Muscle layer of colon (tissue), 2 donors: ENCODE measurements around the gene ATG9A.

Source experiments
- H3K27ac ChIP-seq: one replicate; pipeline ENCODE4 v1.7.0; 2013; ENCODE audit warnings: low read depth, mild to moderate bottlenecking, low read length, moderate library complexity
- H3K27me3 ChIP-seq, 2 donors: one replicate each; pipeline ENCODE4 v1.7.0; 2013; ENCODE audit warnings: low read length in 2 of 2, mild to moderate bottlenecking in 2 of 2; ENCODE audit not compliant: insufficient read depth in 2 of 2, control insufficient read depth in 1 of 2
- H3K36me3 ChIP-seq: one replicate; pipeline ENCODE4 v1.7.0; 2013; ENCODE audit warnings: mild to moderate bottlenecking, low read length; ENCODE audit not compliant: insufficient read depth
- H3K4me1 ChIP-seq: one replicate; pipeline ENCODE4 v1.7.0; 2013; ENCODE audit warnings: mild to moderate bottlenecking, low read length; ENCODE audit not compliant: insufficient read depth
- H3K4me3 ChIP-seq, 2 donors: one replicate each; pipeline ENCODE4 v1.7.0; 2013; ENCODE audit warnings: low read length in 2 of 2, low read depth in 1 of 2, mild to moderate bottlenecking in 1 of 2, moderate library complexity in 1 of 2
- H3K9ac ChIP-seq: one replicate; pipeline ENCODE4 v1.7.0; 2013; ENCODE audit warnings: low read length
- H3K9me3 ChIP-seq: one replicate; pipeline ENCODE4 v1.7.0; 2013; ENCODE audit warnings: mild to moderate bottlenecking, low read length
- donor health status: abdominal sarcoma.
- donor health status: Adenocarcinoma of cecum.

Gene ATG9A, protein sequence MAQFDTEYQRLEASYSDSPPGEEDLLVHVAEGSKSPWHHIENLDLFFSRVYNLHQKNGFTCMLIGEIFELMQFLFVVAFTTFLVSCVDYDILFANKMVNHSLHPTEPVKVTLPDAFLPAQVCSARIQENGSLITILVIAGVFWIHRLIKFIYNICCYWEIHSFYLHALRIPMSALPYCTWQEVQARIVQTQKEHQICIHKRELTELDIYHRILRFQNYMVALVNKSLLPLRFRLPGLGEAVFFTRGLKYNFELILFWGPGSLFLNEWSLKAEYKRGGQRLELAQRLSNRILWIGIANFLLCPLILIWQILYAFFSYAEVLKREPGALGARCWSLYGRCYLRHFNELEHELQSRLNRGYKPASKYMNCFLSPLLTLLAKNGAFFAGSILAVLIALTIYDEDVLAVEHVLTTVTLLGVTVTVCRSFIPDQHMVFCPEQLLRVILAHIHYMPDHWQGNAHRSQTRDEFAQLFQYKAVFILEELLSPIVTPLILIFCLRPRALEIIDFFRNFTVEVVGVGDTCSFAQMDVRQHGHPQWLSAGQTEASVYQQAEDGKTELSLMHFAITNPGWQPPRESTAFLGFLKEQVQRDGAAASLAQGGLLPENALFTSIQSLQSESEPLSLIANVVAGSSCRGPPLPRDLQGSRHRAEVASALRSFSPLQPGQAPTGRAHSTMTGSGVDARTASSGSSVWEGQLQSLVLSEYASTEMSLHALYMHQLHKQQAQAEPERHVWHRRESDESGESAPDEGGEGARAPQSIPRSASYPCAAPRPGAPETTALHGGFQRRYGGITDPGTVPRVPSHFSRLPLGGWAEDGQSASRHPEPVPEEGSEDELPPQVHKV

DNA sequence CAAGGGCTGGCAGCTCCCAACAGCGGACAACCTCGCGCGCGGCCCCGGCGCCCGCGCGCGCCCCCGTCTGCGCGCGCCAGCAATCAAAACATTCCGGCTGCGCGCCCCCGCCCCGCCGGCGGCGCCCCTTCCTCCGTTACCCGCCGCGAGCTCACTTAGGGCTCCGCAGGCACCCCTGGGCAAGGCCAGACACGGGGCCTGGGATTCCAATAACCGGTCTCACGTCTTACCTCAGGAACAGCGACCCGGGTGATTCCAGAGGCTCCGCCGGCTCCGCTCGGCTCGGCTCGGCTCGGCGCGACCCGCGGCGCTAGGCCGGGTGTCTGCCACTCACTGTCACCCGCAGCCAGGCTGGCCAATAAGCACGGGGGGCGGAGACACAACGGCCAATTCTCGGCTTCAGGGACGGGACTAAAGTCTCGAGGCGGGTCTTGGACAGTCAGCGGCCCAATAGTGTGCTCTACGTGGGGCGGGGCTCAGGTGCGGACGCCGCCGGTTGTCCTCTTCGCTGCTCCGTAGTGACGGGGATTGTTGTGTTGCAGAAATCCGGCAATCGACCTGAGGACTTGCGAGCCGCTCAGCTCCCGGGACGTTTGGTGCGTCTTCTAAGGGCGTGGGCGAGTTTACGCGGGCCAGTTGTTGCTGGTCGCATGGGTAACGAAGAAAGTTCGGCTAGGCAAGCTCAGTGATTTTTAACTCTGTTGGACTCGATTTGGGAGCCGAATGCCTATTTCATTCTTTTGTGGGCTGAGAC is at the start of gene ATG9A, which contains the start of gene ANKZF1:
Gene ATG9A, minus strand, starts transcription at position 332 of the 754 bp plus-strand sequence. CDS start 1,612 bp downstream, outside the sequence.
Gene ANKZF1, plus strand, starts transcription at position 502 of the 754 bp plus-strand sequence. CDS start 452 bp downstream, outside the sequence.
- H3K9ac ChIP-seq: peak within 1 kb of the TSS; percentile 88
- no peaks in the 10 kb centered on the region for H3K9me3 ChIP-seq
- H3K4me1 ChIP-seq: peaks cover 24% of the 10 kb centered on the region
- peak within 1 kb of the TSS; percentile 83 to 91 for H3K4me3 ChIP-seq
- no peaks in the 10 kb centered on the region for H3K27me3 ChIP-seq
- H3K27ac ChIP-seq: peak within 1 kb of the TSS; percentile 96
- H3K36me3 ChIP-seq: peaks cover 50% of the 10 kb centered on the region

DNA sequence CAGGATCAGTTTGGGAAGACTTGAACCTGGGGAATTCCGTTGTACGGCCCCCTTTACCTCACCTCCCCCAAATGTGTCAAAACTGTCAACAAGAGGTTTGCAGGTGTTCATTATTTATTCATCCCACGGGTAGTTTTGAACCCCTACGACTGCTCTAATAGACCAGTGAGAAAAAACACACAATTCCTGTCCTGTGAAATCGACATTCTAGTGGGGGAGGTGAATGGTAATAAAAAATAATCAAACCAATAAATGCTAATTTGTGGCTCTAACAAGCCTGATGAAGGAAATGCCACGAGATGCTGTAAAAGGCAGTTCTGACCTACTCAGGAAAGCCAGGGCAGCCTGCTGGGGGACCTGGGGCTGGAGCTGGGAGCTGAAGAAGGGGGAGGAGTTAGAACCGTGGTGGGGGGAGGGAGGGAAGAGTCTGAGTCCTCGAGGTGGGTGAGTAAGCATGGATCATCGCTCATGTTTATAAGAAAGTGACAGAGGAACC is 49.3 kb upstream of the ATG9A start:
- H3K36me3 ChIP-seq: peaks cover 35% of the 10 kb centered on the region
- peak overlapping the region; percentile 55 for H3K9ac ChIP-seq
- peaks cover 28% of the 10 kb centered on the region for H3K4me1 ChIP-seq
- no peaks in the 10 kb centered on the region for H3K9me3 ChIP-seq
- peak overlapping the region; percentile 75 for H3K27ac ChIP-seq
- peak overlapping the region in 1 of 2 donors; percentile 36 for H3K4me3 ChIP-seq
- H3K27me3 ChIP-seq: no peaks in the 10 kb centered on the region

DNA sequence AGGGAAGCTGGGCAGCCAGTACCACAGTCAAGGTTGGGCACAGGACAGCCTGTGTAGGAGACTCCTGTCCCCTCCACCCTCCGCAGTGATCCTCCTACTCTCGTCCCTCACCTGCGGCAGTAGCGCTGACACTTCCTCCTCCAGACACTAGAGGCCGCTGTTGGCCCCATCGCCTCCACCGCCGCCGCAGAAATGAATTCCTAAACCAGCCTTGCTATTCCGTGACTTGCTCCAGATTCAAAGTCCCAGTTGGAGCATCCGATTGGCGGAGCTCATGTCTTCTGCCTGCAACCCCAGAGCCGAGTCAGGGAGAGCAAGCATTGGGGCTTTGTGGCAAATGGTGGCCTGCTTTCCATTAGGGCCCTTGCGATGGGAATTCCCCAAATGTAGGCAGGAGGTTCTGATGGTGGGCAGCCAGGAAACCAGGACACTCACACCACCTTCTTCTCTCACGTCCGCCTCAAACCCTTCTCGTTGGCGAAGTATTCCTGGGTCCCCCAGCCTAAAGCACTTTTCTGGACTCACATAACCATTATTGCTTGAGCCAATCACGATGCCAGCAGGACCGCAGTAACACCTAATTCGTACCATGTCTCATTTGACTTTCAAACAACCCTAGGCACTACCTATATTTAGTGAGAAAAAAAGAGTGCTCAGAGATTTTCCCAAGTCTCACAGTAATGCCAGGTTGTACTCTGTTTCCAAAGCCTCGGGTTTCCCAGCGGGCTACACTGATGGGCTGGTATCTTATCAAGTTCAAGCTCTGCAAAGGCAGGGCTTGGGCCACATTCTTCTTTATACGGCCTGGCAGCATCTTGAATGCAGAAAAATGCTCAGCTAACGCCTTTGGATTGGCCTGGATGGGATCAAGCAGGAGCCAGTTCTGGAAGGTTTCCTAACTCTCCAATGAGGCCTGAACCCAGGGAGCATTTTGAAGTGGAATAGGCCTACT is 48.5 kb upstream of the ATG9A start:
- Histone ChIP-seq H3K4me3 (peak overlapping the region in 1 of 2 donors; percentile 36), H3K4me1 (peaks cover 28% of the 10 kb centered on the region), H3K36me3 (peaks cover 28% of the 10 kb centered on the region)

DNA sequence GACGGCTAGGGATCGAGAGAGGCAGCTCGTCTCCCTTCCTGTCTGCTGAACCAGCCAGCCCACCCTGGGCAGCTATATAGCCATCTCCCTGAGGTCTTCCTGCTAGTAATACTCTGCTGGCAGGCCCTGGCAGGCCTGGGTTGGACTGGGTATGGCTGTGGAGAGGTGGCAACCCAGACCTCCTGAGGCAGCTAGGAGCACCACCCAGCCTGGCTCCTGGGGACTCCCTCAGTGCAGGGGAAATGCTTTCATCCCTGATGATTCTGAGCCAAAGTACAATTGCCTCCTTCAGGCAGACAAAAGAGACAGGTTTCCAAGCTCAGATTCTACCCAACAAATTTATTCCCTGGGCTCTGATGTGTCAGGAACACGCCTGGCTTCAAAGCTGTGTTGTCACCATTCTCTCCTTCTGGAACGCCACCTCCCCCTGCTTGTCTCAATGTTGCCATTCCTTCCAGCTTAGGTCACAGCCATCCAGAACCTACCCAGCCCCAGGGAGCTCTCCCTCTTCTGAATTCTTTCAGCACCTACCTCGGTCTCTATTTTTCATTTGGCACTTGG is 45.0 kb upstream of the ATG9A start:
- no peaks in the 10 kb centered on the region for H3K27me3 ChIP-seq
- H3K9me3 ChIP-seq: no peaks in the 10 kb centered on the region
- H3K4me1 ChIP-seq: peaks cover 15% of the 10 kb centered on the region
- no peak overlapping the region for H3K4me3 ChIP-seq
- H3K27ac ChIP-seq: no peak overlapping the region
- no peak overlapping the region for H3K9ac ChIP-seq
- no peaks in the 10 kb centered on the region for H3K36me3 ChIP-seq

More for the DNA sequence above, 48.5 kb upstream of the ATG9A start:
- Histone ChIP-seq H3K9me3 (no peaks in the 10 kb centered on the region), H3K9ac (peak overlapping the region; percentile 55), H3K27me3 (no peaks in the 10 kb centered on the region), H3K27ac (peak overlapping the region; percentile 75)

DNA sequence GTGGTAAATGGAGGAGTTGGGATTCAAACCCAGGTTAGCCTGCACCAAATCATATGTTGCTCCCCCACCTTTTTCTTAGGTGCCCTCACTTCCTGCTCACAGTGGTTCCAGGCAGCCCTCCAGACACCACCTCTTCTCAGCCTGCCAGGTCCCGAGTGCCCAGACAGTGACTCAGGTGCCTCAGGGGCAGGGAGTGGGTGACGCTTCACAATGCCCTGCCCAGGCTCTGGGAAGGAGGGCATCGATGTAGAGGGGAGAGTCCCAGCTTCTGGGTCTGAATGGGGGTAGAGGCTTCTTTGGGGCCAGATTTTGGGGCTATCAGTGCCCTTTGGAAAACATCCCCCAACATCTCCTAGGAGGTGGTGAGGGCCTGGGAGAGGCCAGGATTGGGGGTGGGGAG is 44.5 kb upstream of the ATG9A start:
- H3K27me3 ChIP-seq: no peaks in the 10 kb centered on the region
- H3K4me1 ChIP-seq: peaks cover 15% of the 10 kb centered on the region
- H3K36me3 ChIP-seq: no peaks in the 10 kb centered on the region
- no peak overlapping the region for H3K4me3 ChIP-seq
- no peak overlapping the region for H3K9ac ChIP-seq
- no peak overlapping the region for H3K27ac ChIP-seq
- H3K9me3 ChIP-seq: no peaks in the 10 kb centered on the region

DNA sequence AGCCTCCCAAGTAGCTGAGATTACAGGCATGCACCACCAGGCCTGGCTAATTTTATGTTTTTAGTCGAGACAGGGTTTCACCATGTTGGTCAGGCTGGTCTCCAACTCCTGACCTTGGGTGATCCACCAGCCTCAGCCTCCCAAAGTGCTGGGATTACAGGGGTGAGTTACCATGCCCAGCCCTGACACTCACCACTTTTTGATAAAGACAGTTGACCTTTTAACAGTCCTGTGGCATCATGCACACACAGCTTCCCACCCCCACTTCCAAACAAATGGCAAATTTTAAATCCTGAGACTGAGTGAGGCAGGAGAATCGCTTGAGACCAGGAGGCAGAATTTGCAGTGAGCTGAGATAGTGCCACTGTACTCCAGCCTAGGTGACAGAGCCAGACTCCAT is 43.6 kb upstream of the ATG9A start:
- Histone ChIP-seq H3K4me1 (peaks cover 6% of the 10 kb centered on the region), H3K36me3 (no peaks in the 10 kb centered on the region), H3K27me3 (no peaks in the 10 kb centered on the region), H3K27ac (no peak overlapping the region), H3K9ac (no peak overlapping the region), H3K9me3 (no peaks in the 10 kb centered on the region), H3K4me3 (no peak overlapping the region)

DNA sequence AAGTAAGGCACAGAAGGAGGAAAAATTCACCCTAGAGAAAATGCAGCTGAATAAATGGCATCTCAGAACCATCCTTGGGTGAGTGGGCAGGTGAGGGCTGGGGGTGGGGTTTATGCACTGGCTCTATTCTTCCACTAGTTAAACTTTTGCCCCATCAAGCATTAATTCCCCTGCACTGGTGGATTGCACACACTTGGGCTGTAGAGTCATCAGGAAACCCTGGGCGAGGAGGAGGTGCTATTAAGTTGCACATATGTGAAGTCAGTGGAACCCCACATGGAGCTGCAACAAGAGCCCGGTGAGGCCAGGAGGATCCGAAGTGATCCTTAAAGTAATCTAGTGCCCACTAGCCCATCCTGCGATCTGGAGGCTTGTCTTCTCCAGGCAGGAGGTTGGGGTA is 42.9 kb upstream of the ATG9A start:
- Histone ChIP-seq H3K27me3 (no peaks in the 10 kb centered on the region), H3K4me3 (no peak overlapping the region), H3K9me3 (no peaks in the 10 kb centered on the region), H3K9ac (no peak overlapping the region), H3K27ac (no peak overlapping the region), H3K4me1 (no peaks in the 10 kb centered on the region), H3K36me3 (no peaks in the 10 kb centered on the region)

DNA sequence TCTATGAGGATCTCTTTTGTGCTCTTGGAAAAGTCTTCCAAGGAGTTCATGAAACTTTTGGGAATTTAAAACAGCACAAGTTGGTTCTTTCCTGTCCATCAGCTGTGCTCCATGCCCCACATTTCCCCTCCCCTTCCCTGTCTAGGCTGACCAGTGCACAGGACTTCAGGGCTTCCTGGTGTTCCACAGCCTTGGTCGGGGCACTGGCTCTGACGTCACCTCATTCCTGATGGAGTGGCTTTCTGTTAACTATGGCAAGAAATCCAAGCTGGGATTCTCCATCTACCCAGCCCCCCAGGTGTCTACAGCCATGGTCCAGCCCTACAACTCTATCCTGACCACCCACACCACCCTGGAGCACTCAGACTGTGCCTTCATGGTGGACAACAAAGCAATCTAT is 41.6 kb upstream of the ATG9A start:
- no peaks in the 10 kb centered on the region for H3K9me3 ChIP-seq
- no peaks in the 10 kb centered on the region for H3K4me1 ChIP-seq
- no peak overlapping the region for H3K4me3 ChIP-seq
- H3K9ac ChIP-seq: no peak overlapping the region
- no peaks in the 10 kb centered on the region for H3K36me3 ChIP-seq
- H3K27ac ChIP-seq: no peak overlapping the region
- H3K27me3 ChIP-seq: no peaks in the 10 kb centered on the region

DNA sequence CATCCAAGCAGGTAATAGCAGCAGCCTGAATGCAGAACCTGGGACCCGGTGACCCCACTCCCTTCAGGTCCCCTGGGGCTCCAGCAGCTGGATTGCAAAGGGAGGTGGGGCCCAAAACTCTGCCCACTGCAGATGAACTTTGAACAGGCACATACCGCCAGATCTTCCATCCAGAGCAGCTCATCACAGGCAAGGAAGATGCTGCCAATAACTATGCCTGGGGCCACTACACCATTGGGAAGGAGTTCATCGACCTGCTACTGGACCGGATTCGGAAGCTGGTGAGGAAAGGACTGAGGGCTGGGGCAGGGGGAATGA is 40.6 kb upstream of the ATG9A start:
- Histone ChIP-seq H3K9me3 (no peaks in the 10 kb centered on the region), H3K27me3 (no peaks in the 10 kb centered on the region), H3K4me1 (no peaks in the 10 kb centered on the region), H3K9ac (no peak overlapping the region), H3K36me3 (no peaks in the 10 kb centered on the region), H3K4me3 (no peak overlapping the region), H3K27ac (no peak overlapping the region)

DNA sequence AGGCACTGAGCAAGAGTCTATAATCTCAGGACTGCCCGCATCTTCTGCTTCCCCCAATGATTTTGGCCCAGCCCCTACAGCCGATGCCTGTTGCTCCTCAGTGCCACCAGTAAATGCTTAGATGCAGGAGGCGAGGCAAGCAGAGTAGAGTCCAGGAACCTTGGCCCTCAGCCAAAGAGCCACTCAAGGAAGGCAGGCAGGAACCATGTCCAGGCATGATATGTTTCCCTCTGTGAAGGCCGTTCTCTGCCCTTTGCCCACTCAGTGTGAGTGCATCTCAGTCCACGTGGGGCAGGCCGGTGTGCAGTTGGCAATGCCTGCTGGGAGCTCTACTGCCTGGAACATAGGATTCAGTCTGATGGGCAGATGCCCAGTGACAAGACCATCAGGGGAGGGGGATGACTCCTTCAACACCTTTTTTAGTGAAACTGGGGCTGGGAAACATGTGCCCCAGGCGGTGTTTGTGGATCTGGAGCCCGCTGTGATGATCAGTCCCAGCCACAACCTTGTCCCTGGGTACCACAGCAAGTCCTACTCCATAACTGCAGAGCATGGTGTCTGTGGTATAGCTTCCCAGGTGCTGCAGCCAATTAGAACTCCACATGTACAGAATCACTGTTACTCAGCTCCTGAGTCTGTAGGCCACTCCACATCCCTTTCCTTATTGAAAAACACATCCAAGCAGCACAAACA is 40.1 kb upstream of the ATG9A start:
- Histone ChIP-seq H3K36me3 (no peaks in the 10 kb centered on the region), H3K27ac (no peak overlapping the region), H3K4me1 (no peaks in the 10 kb centered on the region)

More for the DNA sequence above, 40.1 kb upstream of the ATG9A start:
- Histone ChIP-seq H3K9me3 (no peaks in the 10 kb centered on the region), H3K4me3 (no peak overlapping the region), H3K9ac (no peak overlapping the region), H3K27me3 (no peaks in the 10 kb centered on the region)
